K562 (cell line): ENCODE data around the gene SLAIN2. TPM values are rescaled to one million over a fixed set of nuclear protein-coding genes. Genes with fewer than 3 reads are reported as not detected.

Experiments used
- ARID2 ChIP-seq: fragments of 450-650 bp; IDR thresholded peaks from 2 replicates; pipeline ENCODE4 v1.6.1; 2017; ENCODE audit warnings: antibody characterized with exemption, mild to moderate bottlenecking
- CC2D1A ChIP-seq: fragments of 450-650 bp; IDR thresholded peaks from 2 replicates; pipeline ENCODE4 v1.6.1; 2017; ENCODE audit warnings: mild to moderate bottlenecking
- FOXK2 ChIP-seq, 2 experiments: fragments of 450-650 bp; IDR thresholded peaks in 1 of 2; conservative IDR thresholded peaks in 1 of 2; 2 replicates each; pipeline ENCODE4 v1.6.1; 2016; ENCODE audit warnings: low read depth in 2 of 2, mild to moderate bottlenecking in 1 of 2
- GABPB2 ChIP-seq: fragments of 250-450 bp; sonication (Bioruptor Pico); conservative IDR thresholded peaks from 2 replicates; pipeline ENCODE4 v1.5.1; 2021; ENCODE audit warnings: mild to moderate bottlenecking
- HNRNPUL1 ChIP-seq: fragments of 200-400 bp; formaldehyde crosslinking; IDR thresholded peaks from 2 replicates; pipeline ENCODE4 v1.6.1; 2017; ENCODE audit warnings: low read length
- LCOR ChIP-seq: sonication (generic); formaldehyde crosslinking; IDR thresholded peaks from 2 replicates; pipeline ENCODE4 v1.8.0; 2022; ENCODE audit warnings: mild to moderate bottlenecking, missing genetic modification reagents
- MXI1 ChIP-seq: IDR thresholded peaks from 2 replicates; pipeline ENCODE4 v1.6.1; 2011; ENCODE audit warnings: low read depth, mild to moderate bottlenecking, improper control_type of control experiment, low read length
- POLR3A ChIP-seq: IDR thresholded peaks from 2 replicates; pipeline ENCODE4 v1.6.1; 2011; ENCODE audit warnings: borderline replicate concordance, mild to moderate bottlenecking, moderate library complexity; ENCODE audit not compliant: insufficient read length, insufficient read depth; ENCODE audit errors: extremely low read depth
- PYGO2 ChIP-seq: fragments of 450-650 bp; IDR thresholded peaks from 2 replicates; pipeline ENCODE4 v1.6.1; 2016; ENCODE audit warnings: mild to moderate bottlenecking, missing genetic modification characterization, moderate library complexity, missing compliant biosample characterization
- SOX6 ChIP-seq: fragments of 450-650 bp; IDR thresholded peaks from 2 replicates; pipeline ENCODE4 v1.6.1; 2014; ENCODE audit warnings: mild to moderate bottlenecking
- TAL1 ChIP-seq: fragments of 450-650 bp; IDR thresholded peaks from 2 replicates; pipeline ENCODE4 v1.6.1; 2016; ENCODE audit warnings: mild to moderate bottlenecking
- polyA plus RNA-seq, 8 experiments: library from polyadenylated mRNA; depleted of rRNA in 4 of 8; stranded (reverse) in 5 of 8; unstranded in 3 of 8; fragments of >200 nt; fragmentation: Nextera tagmentation in 2 of 8; fragmentation: Illumina TruSeq in 1 of 8; extraction: Ambion mirVana in 2 of 8; extraction: Trizol in 1 of 8; gene quantifications; 2 replicates each; pipeline versions ENCODE4 v1.2.1 to v1.2.3, GENCODE V29; 2011 to 2014; ENCODE audit warnings: inconsistent platforms in 1 of 8, missing spikeins in 1 of 8
- total RNA-seq, 7 experiments: library from RNA; depleted of rRNA in 6 of 7; stranded (reverse); fragments of >200 nt in 6 of 7; fragmentation: Illumina TruSeq in 2 of 7; extraction: Trizol in 2 of 7; gene quantifications; 2 replicates each; pipeline versions ENCODE4 v1.2.1 to v1.2.3, GENCODE V29; 2011 to 2021; ENCODE audit warnings: low replicate concordance in 1 of 7
- TF ChIP-seq, protein P1 (sequence below): fragments of 450-650 bp; formaldehyde crosslinking; IDR thresholded peaks from 2 replicates; pipeline ENCODE4 v1.4.0; 2020; ENCODE audit warnings: mild to moderate bottlenecking, moderate library complexity
- TF ChIP-seq, protein P2 (sequence below), 3 experiments: IDR thresholded peaks in 2 of 3; conservative IDR thresholded peaks in 1 of 3; 2 replicates each; pipeline ENCODE4 v1.5.1; 2011 to 2012; ENCODE audit warnings: low read length in 3 of 3, mild to moderate bottlenecking in 3 of 3, control low read depth in 2 of 3, improper control_type of control experiment in 1 of 3, inconsistent platforms in 1 of 3, low read depth in 1 of 3, mixed read lengths in 1 of 3, moderate library complexity in 1 of 3; ENCODE audit not compliant: insufficient read depth in 2 of 3
- TF ChIP-seq, protein P3 (sequence below), 2 experiments: fragments of 450-650 bp; formaldehyde crosslinking in 1 of 2; IDR thresholded peaks; 2 replicates each; pipeline versions ENCODE4 v1.4.0 to v1.6.1; 2014 to 2020; ENCODE audit warnings: mild to moderate bottlenecking in 2 of 2, borderline replicate concordance in 1 of 2, low read depth in 1 of 2

Gene SLAIN2
- total and polyA plus RNA-seq, 9 of the 15 experiments (the other 6 are each of a cell fraction or from before 2014, with no cell fraction given): 3.5 to 116 (median 35.0) TPM

DNA sequence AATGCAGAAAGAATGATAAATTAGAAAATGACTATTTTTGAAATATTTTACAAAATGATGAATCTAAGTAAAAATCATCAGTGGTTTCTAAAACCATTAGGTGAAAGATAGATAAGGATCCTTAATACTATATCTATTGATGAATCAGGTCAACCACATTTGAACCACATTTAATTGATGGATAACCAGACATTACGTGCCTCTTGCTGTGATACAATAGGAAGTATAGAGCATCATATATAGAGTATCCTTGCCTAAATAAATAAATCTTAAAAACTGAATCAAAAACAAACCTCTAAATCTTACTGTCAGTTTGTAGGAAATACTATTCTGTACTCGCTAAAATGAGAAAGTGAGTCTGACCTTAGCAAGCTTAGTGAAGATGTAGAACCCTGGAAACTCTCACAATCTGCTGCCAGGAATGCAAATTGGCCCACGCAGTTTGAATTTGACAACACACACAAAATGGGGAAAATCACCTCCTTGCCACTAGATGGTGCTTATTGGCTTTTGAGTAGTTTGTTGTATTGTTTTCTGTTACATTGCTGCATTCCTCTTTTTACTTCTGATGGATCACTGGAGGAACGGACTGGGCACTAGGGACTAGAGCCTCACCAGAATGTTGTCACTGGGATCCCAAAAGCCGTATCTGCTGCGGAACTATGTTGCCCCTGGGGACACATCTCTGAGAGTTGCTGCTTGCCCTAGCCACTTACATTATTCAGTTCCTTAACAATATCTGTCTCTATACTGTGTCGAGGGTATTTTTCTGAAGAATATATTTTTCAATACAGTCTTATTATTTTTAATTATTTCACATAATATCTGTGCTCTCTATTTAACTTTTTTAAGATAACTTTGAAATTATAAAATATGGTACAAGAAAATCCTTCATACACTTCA, 25.4 kb upstream of the SLAIN2 start (continued):
- TF ChIP-seq, protein P1, sequence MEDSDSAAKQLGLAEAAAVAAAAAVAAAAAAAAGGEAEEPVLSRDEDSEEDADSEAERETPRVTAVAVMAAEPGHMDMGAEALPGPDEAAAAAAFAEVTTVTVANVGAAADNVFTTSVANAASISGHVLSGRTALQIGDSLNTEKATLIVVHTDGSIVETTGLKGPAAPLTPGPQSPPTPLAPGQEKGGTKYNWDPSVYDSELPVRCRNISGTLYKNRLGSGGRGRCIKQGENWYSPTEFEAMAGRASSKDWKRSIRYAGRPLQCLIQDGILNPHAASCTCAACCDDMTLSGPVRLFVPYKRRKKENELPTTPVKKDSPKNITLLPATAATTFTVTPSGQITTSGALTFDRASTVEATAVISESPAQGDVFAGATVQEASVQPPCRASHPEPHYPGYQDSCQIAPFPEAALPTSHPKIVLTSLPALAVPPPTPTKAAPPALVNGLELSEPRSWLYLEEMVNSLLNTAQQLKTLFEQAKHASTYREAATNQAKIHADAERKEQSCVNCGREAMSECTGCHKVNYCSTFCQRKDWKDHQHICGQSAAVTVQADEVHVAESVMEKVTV: peak; percentile 48; the same call in 1 of the 2 replicates
- peak; percentile 70; the same call in 1 of the 2 replicates for TF ChIP-seq CC2D1A
- TF ChIP-seq SOX6: peak; percentile 69; the same call in 1 of the 2 replicates
- no peak for TF ChIP-seq GABPB2 (CRISPR knock-in tag)
- TF ChIP-seq POLR3A: no peak
- TF ChIP-seq, protein P2, sequence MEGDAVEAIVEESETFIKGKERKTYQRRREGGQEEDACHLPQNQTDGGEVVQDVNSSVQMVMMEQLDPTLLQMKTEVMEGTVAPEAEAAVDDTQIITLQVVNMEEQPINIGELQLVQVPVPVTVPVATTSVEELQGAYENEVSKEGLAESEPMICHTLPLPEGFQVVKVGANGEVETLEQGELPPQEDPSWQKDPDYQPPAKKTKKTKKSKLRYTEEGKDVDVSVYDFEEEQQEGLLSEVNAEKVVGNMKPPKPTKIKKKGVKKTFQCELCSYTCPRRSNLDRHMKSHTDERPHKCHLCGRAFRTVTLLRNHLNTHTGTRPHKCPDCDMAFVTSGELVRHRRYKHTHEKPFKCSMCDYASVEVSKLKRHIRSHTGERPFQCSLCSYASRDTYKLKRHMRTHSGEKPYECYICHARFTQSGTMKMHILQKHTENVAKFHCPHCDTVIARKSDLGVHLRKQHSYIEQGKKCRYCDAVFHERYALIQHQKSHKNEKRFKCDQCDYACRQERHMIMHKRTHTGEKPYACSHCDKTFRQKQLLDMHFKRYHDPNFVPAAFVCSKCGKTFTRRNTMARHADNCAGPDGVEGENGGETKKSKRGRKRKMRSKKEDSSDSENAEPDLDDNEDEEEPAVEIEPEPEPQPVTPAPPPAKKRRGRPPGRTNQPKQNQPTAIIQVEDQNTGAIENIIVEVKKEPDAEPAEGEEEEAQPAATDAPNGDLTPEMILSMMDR (IDR thresholded peaks at IDR 0.05 in 2 of 3, conservative IDR thresholded peaks at IDR 0.05 in 1 of 3; ENCODE audit: insufficient read depth in 2 of 3, low read depth in 1 of 3, low read length in 3 of 3): peak; percentile 64 to 80 (median 77)
- TF ChIP-seq FOXK2 (conservative IDR thresholded peaks at IDR 0.05 in 1 of 2, IDR thresholded peaks at IDR 0.05 in 1 of 2; ENCODE audit: low read depth in 2 of 2): peak; percentile 12 to 27; a peak in 1 of 4 replicates
- no peak for TF ChIP-seq LCOR (CRISPR knock-in tag)
- TF ChIP-seq PYGO2 (tag): no peak
- TF ChIP-seq MXI1: no peak
- TF ChIP-seq HNRNPUL1: no peak
- TF ChIP-seq ARID2: peak; percentile 74; the same call in 1 of the 2 replicates
- TF ChIP-seq, protein P3, sequence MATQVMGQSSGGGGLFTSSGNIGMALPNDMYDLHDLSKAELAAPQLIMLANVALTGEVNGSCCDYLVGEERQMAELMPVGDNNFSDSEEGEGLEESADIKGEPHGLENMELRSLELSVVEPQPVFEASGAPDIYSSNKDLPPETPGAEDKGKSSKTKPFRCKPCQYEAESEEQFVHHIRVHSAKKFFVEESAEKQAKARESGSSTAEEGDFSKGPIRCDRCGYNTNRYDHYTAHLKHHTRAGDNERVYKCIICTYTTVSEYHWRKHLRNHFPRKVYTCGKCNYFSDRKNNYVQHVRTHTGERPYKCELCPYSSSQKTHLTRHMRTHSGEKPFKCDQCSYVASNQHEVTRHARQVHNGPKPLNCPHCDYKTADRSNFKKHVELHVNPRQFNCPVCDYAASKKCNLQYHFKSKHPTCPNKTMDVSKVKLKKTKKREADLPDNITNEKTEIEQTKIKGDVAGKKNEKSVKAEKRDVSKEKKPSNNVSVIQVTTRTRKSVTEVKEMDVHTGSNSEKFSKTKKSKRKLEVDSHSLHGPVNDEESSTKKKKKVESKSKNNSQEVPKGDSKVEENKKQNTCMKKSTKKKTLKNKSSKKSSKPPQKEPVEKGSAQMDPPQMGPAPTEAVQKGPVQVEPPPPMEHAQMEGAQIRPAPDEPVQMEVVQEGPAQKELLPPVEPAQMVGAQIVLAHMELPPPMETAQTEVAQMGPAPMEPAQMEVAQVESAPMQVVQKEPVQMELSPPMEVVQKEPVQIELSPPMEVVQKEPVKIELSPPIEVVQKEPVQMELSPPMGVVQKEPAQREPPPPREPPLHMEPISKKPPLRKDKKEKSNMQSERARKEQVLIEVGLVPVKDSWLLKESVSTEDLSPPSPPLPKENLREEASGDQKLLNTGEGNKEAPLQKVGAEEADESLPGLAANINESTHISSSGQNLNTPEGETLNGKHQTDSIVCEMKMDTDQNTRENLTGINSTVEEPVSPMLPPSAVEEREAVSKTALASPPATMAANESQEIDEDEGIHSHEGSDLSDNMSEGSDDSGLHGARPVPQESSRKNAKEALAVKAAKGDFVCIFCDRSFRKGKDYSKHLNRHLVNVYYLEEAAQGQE (IDR thresholded peaks at IDR 0.05; ENCODE audit: borderline replicate concordance): peak; percentile 81
- TF ChIP-seq, protein P3 (CRISPR knock-in tag; IDR thresholded peaks at IDR 0.05; ENCODE audit: low read depth): no peak
- 0 out of 2 replicates have a peak, but pooled peaks have one; percentile 8 for TF ChIP-seq TAL1
